GM12878 (cell line): ENCODE data around the gene MAGI1. TPM values are rescaled to one million over a fixed set of nuclear protein-coding genes. Genes with fewer than 3 reads are reported as not detected.

ENCODE experiments used
- ATAC-seq: fragments of 200-7000 bp; cut with Tn5 transposase; 3 replicates; pipeline ENCODE4 v1.9.1; 2020; ENCODE audit warnings: mild to moderate bottlenecking, moderate library complexity
- BruUV-seq: library from RNA; stranded (reverse); fragments of 400-500 nt; replicated peaks from 2 replicates; lab custom pipeline; 2021; lab: Mats Ljungman, UMichigan
- CTCF ChIA-PET: fragments of 300-600 bp; sonication (Branson Sonifier 250); formaldehyde crosslinking; extraction: SDS; loops from one replicate; lab custom pipeline; 2021; ENCODE audit warnings: inconsistent platforms; lab: Yijun Ruan, JAX
- POLR2A ChIA-PET: fragments of 350-600 bp; formaldehyde crosslinking; extraction: SDS; loops from one replicate; lab custom pipeline; 2021; ENCODE audit warnings: inconsistent platforms; lab: Charles Lee
- RAD21 ChIA-PET: fragments of 300-600 bp; sonication (Branson Sonifier 250); formaldehyde crosslinking; loops from one replicate; lab custom pipeline; 2023; ENCODE audit warnings: antibody characterized with exemption; ENCODE audit not compliant: unreplicated experiment; lab: Charles Lee
- SMC1A ChIA-PET: fragments of 300-600 bp; sonication (Branson Sonifier 250); formaldehyde crosslinking; loops from one replicate; lab custom pipeline; 2023; ENCODE audit not compliant: unreplicated experiment, uncharacterized antibody; lab: Charles Lee
- DNase-seq: peaks from one replicate; pipeline ENCODE4 v3.0.0-alpha.2; 2011; ENCODE audit warnings: low read depth, low spot score
- FAIRE-seq: peaks from 3 replicates; lab custom pipeline; 2011; peaks lifted over from hg19 to GRCh38; lab: Jason Lieb, UNC
- H2AFZ ChIP-seq: 2 replicates; pipeline ENCODE4 v1.6.0; 2011; ENCODE audit warnings: low read depth, low read length, control low read depth; ENCODE audit not compliant: control insufficient read depth
- H3K27ac ChIP-seq: 2 replicates; pipeline ENCODE4 v1.5.1; 2011; ENCODE audit warnings: control low read depth; ENCODE audit not compliant: control insufficient read depth, insufficient read depth
- H3K27me3 ChIP-seq, 2 experiments: replicated peaks in 1 of 2; 2 replicates each; pipeline versions ENCODE4 v1.6.0 to v1.6.1; 2011; ENCODE audit warnings: low read length in 1 of 2; ENCODE audit not compliant: control insufficient read depth in 2 of 2, insufficient read depth in 2 of 2
- H3K36me3 ChIP-seq, 2 experiments: 2 replicates each; pipeline ENCODE4 v1.5.1; 2011; ENCODE audit warnings: low read length in 1 of 2; ENCODE audit not compliant: control insufficient read depth in 2 of 2, insufficient read depth in 2 of 2
- H3K4me1 ChIP-seq: 2 replicates; pipeline ENCODE4 v1.6.1; 2011; ENCODE audit warnings: mild to moderate bottlenecking, low read length, moderate library complexity, mixed read lengths; ENCODE audit not compliant: control insufficient read depth, insufficient read depth
- H3K4me2 ChIP-seq: 2 replicates; pipeline ENCODE4 v1.6.0; 2011; ENCODE audit warnings: control low read depth; ENCODE audit not compliant: control insufficient read depth, insufficient read depth
- H3K4me3 ChIP-seq: fragments of 200-600 bp; sonication (generic); 2 replicates; pipeline ENCODE4 v1.5.1; 2016
- H3K79me2 ChIP-seq: 2 replicates; pipeline ENCODE4 v1.6.0; 2011; ENCODE audit warnings: low read length; ENCODE audit not compliant: control insufficient read depth, insufficient read depth
- H3K9ac ChIP-seq: 2 replicates; pipeline ENCODE4 v1.8.0; 2011; ENCODE audit warnings: low read length, control low read depth, mixed read lengths; ENCODE audit not compliant: control insufficient read depth, insufficient read depth
- H3K9me3 ChIP-seq: replicated peaks from 3 replicates; pipeline ENCODE4 v1.5.1; 2011; ENCODE audit warnings: mild to moderate bottlenecking, low read length; ENCODE audit not compliant: control insufficient read depth, insufficient read depth
- H4K20me1 ChIP-seq: 2 replicates; pipeline ENCODE4 v1.6.0; 2011; ENCODE audit not compliant: control insufficient read depth, insufficient read depth
- ATF3 ChIP-seq: IDR thresholded peaks from 2 replicates; pipeline ENCODE4 v1.6.1; 2011; ENCODE audit warnings: low read depth, mild to moderate bottlenecking, low read length, moderate library complexity, borderline replicate concordance; ENCODE audit errors: extremely low read depth
- BACH1 ChIP-seq: fragments of 450-650 bp; IDR thresholded peaks from 2 replicates; pipeline ENCODE4 v1.6.1; 2017; ENCODE audit warnings: mild to moderate bottlenecking, borderline replicate concordance
- CHD2 ChIP-seq: IDR thresholded peaks from 2 replicates; pipeline ENCODE4 v1.6.1; 2011; ENCODE audit warnings: low read depth, low read length, improper control_type of control experiment, borderline replicate concordance
- CREM ChIP-seq: IDR thresholded peaks from 2 replicates; pipeline ENCODE4 v1.6.1; 2014; ENCODE audit warnings: antibody characterized with exemption, low read depth
- E2F8 ChIP-seq: fragments of 450-650 bp; IDR thresholded peaks from 2 replicates; pipeline ENCODE4 v1.6.1; 2018; ENCODE audit warnings: mild to moderate bottlenecking, low read depth, moderate library complexity; ENCODE audit not compliant: partially characterized antibody
- FOXK2 ChIP-seq: fragments of 450-650 bp; IDR thresholded peaks from 2 replicates; pipeline ENCODE4 v1.6.1; 2017; ENCODE audit warnings: mild to moderate bottlenecking, moderate library complexity
- GATAD2B ChIP-seq: fragments of 450-650 bp; conservative IDR thresholded peaks from 2 replicates; pipeline ENCODE4 v1.6.1; 2017; ENCODE audit warnings: low read depth, mild to moderate bottlenecking, moderate library complexity
- JUND ChIP-seq: IDR thresholded peaks from 2 replicates; pipeline ENCODE4 v1.6.1; 2012; ENCODE audit warnings: low read depth, mild to moderate bottlenecking, low read length, improper control_type of control experiment, moderate library complexity
- NR2C2 ChIP-seq: IDR thresholded peaks from 2 replicates; pipeline ENCODE4 v1.6.1; 2011; ENCODE audit warnings: borderline replicate concordance, low read depth; ENCODE audit not compliant: control insufficient read depth, insufficient read length
- PML ChIP-seq: IDR thresholded peaks from 2 replicates; pipeline ENCODE4 v1.6.1; 2012; ENCODE audit warnings: low read length, inconsistent platforms
- POU2F2 ChIP-seq: IDR thresholded peaks from 3 replicates; pipeline ENCODE4 v1.6.1; 2011; ENCODE audit warnings: low read depth, mild to moderate bottlenecking, low read length, borderline replicate concordance
- TCF3 ChIP-seq: IDR thresholded peaks from 2 replicates; pipeline ENCODE4 v1.6.1; 2012; ENCODE audit warnings: low read depth, mild to moderate bottlenecking, low read length, borderline replicate concordance; ENCODE audit not compliant: insufficient read depth
- WGBS: methylation state at CpG from one replicate; pipeline ENCODE4 v1.1.6; 2016; ENCODE audit warnings: low lambda C conversion rate; ENCODE audit not compliant: insufficient replicate concordance, insufficient coverage; ENCODE audit errors: missing lambda C conversion rate; 5-methylcytosine and 5-hydroxymethylcytosine counted together
- in situ Hi-C: fragments of 300-500 bp; cut with MboI; formaldehyde crosslinking; loops from 9 replicates; pipeline ENCODE4 v1.14.3; 2018; ENCODE audit warnings: mixed read lengths
- intact Hi-C: fragments of 100-400 bp; cut with micrococcal nuclease; formaldehyde crosslinking; loops from one replicate; pipeline ENCODE4 v1.14.2; 2022; ENCODE audit not compliant: unreplicated experiment
- polyA plus RNA-seq, 11 experiments: library from polyadenylated mRNA; depleted of rRNA in 4 of 11; unstranded in 6 of 11; stranded (reverse) in 5 of 11; fragments of >200 nt; fragmentation: Nextera tagmentation in 4 of 11; fragmentation: Illumina TruSeq in 1 of 11; extraction: Ambion mirVana in 4 of 11; extraction: Trizol in 1 of 11; gene quantifications; 1 replicate in 1 of 11; 2 replicates in 10 of 11; pipeline versions ENCODE4 v1.2.1 to v1.2.3, GENCODE V29; 2011 to 2016; ENCODE audit warnings: inconsistent platforms in 2 of 11, missing spikeins in 2 of 11, low read depth in 1 of 11
- total RNA-seq, 4 experiments: library from RNA; depleted of rRNA in 3 of 4; stranded (reverse); fragments of >200 nt in 3 of 4; fragmentation: Illumina TruSeq in 1 of 4; extraction: Trizol in 1 of 4; gene quantifications; 2 replicates each; pipeline versions ENCODE4 v1.2.1 to v1.2.3, GENCODE V29; 2013 to 2021
- TF ChIP-seq, protein P1 (sequence below): IDR thresholded peaks from 2 replicates; pipeline ENCODE4 v1.6.1; 2011; ENCODE audit warnings: borderline replicate concordance, low read depth, mild to moderate bottlenecking, moderate library complexity, mixed read lengths, low read length; ENCODE audit not compliant: insufficient read depth; ENCODE audit errors: extremely low read length

Gene MAGI1
- total and polyA plus RNA-seq, 10 of the 15 experiments (the other 5 are each of a cell fraction or from before 2014, with no cell fraction given), result 0.02 to 3.3 (median 0.29) TPM; not detected in 1

GRCh38 chr3:65485826-65486469, 552.8 kb downstream of the MAGI1 start:
- no peak overlapping the region for H3K9ac ChIP-seq
- SMC1A ChIA-PET, result no interaction called here
- BruUV-seq, result no TSS peak
- in situ Hi-C loops, result no loop called here
- POLR2A ChIA-PET, result no interaction called here
- CTCF ChIA-PET, result interaction anchor here (0.6 kb wide), 1 partner anchor 38 kb away, joined by 3 read pairs; no protein-coding TSS in a partner anchor
- WGBS, result 13% methylated on average over 3 of the region's 3 CpGs
- no peaks in the 10 kb centered on the region for H3K9me3 ChIP-seq
- TF ChIP-seq POU2F2, result no peak
- TF ChIP-seq PML, result no peak
- TF ChIP-seq CREM, result no peak
- no peak for TF ChIP-seq BACH1
- TF ChIP-seq ATF3, result no peak
- no peak for TF ChIP-seq TCF3
- no peak for TF ChIP-seq FOXK2
- no peak overlapping the region for H3K27ac ChIP-seq
- H3K79me2 ChIP-seq, result no peaks in the 10 kb centered on the region
- no peak overlapping the region for H3K4me2 ChIP-seq
- H3K4me3 ChIP-seq, result no peak overlapping the region
- no peaks in the 10 kb centered on the region for H3K36me3 ChIP-seq
- no peak for FAIRE-seq
- H4K20me1 ChIP-seq, result no peaks in the 10 kb centered on the region
- intact Hi-C loops, result no loop called here
- RAD21 ChIA-PET, result no interaction called here
- no peak overlapping the region for H2AFZ ChIP-seq
- H3K27me3 ChIP-seq, result no peaks in the 10 kb centered on the region; a peak in 1 of 4 replicates
- no peak for DNase-seq
- H3K4me1 ChIP-seq, result no peaks in the 10 kb centered on the region
- no peak for ATAC-seq

DNA sequence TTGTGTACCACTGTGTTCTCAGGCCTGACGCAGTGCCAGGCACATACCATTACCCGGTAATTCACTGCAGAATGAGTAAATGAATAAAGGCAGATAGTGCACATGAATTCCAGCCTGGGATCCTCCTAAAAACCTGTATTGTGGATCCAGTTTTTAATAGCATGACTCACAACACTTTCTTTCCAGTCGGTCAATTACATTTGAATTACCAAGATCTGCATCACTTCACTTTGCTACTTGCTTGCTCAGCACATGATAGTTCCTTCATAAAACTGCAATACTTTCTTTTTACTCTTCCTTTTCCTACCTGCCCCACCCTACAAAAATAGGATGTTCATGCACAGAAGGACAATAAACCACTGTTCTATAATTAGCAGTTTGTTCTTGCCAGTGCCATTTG, 553.8 kb downstream of the MAGI1 start:
- ATAC-seq, result no peak
- Histone ChIP-seq H3K9ac (no peak overlapping the region), H3K79me2 (no peaks in the 10 kb centered on the region), H3K4me1 (no peaks in the 10 kb centered on the region), H3K9me3 (no peaks in the 10 kb centered on the region), H3K4me2 (no peak overlapping the region), H2AFZ (no peak overlapping the region), H4K20me1 (no peaks in the 10 kb centered on the region), H3K4me3 (no peak overlapping the region), H3K27me3 (no peaks in the 10 kb centered on the region; a peak in 1 of 4 replicates), H3K27ac (no peak overlapping the region), H3K36me3 (no peaks in the 10 kb centered on the region)
- RAD21 ChIA-PET, result no interaction called here
- BruUV-seq, result no TSS peak
- POLR2A ChIA-PET, result no interaction called here
- in situ Hi-C loops, result no loop called here
- FAIRE-seq, result no peak
- 47% methylated on average over 3 of the region's 3 CpGs for WGBS
- DNase-seq, result no peak
- CTCF ChIA-PET, result no interaction called here
- intact Hi-C loops, result no loop called here
- SMC1A ChIA-PET, result no interaction called here
- TF ChIP-seq JUND (no peak), E2F8 (no peak), GATAD2B (no peak), ATF3 (no peak), CHD2 (no peak), NR2C2 (no peak)
- TF ChIP-seq, protein P1, sequence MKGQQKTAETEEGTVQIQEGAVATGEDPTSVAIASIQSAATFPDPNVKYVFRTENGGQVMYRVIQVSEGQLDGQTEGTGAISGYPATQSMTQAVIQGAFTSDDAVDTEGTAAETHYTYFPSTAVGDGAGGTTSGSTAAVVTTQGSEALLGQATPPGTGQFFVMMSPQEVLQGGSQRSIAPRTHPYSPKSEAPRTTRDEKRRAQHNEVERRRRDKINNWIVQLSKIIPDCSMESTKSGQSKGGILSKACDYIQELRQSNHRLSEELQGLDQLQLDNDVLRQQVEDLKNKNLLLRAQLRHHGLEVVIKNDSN, result no peak
